IPS-15b (cell line): ENCODE data around the gene PFKL.

ENCODE experiments used
- H3K27me3 ChIP-seq: one replicate; pipeline ENCODE4 v1.6.1; 2013; ENCODE audit warnings: low read length; ENCODE audit not compliant: control insufficient read depth, insufficient read depth
- H3K36me3 ChIP-seq: one replicate; pipeline ENCODE4 v1.6.1; 2013; ENCODE audit warnings: low read length; ENCODE audit not compliant: control insufficient read depth, insufficient read depth
- H3K4me1 ChIP-seq: one replicate; pipeline ENCODE4 v1.6.1; 2013; ENCODE audit warnings: mild to moderate bottlenecking, low read length; ENCODE audit not compliant: control insufficient read depth, insufficient read depth
- H3K4me3 ChIP-seq: one replicate; pipeline ENCODE4 v1.5.1; 2013; ENCODE audit warnings: low read depth, low read length
- H3K9ac ChIP-seq: one replicate; pipeline ENCODE4 v1.6.1; 2013; ENCODE audit warnings: low read depth, mild to moderate bottlenecking, low read length
- H3K9me3 ChIP-seq: one replicate; pipeline ENCODE4 v1.6.1; 2013; ENCODE audit warnings: mild to moderate bottlenecking, low read length; ENCODE audit not compliant: control insufficient read depth, insufficient read depth

Gene PFKL

GRCh38 chr21:44327603-44327974, 27.7 kb downstream of the PFKL start:
- Histone ChIP-seq H3K36me3 (peaks cover 40% of the 10 kb centered on the region), H3K9ac (no peak overlapping the region), H3K4me3 (no peak overlapping the region), H3K4me1 (no peaks in the 10 kb centered on the region), H3K27me3 (no peaks in the 10 kb centered on the region), H3K9me3 (no peaks in the 10 kb centered on the region)

- Histone ChIP-seq H3K36me3 (peaks cover 35% of the 10 kb centered on the region), H3K4me3 (no peak overlapping the region), H3K4me1 (no peaks in the 10 kb centered on the region), H3K9me3 (no peaks in the 10 kb centered on the region), H3K9ac (no peak overlapping the region), H3K27me3 (no peaks in the 10 kb centered on the region)
Observed at GRCh38 chr21:44328242-44328895, 28.5 kb downstream of the PFKL start.

GRCh38 chr21:44329086-44329889, 29.4 kb downstream of the PFKL start:
- no peak overlapping the region for H3K4me3 ChIP-seq
- no peaks in the 10 kb centered on the region for H3K9me3 ChIP-seq
- H3K9ac ChIP-seq = no peak overlapping the region
- no peaks in the 10 kb centered on the region for H3K4me1 ChIP-seq
- peaks cover 27% of the 10 kb centered on the region for H3K36me3 ChIP-seq
- H3K27me3 ChIP-seq = no peaks in the 10 kb centered on the region

- Histone ChIP-seq H3K4me3 (no peak overlapping the region), H3K9me3 (no peaks in the 10 kb centered on the region), H3K4me1 (no peaks in the 10 kb centered on the region), H3K9ac (no peak overlapping the region), H3K36me3 (peaks cover 19% of the 10 kb centered on the region), H3K27me3 (no peaks in the 10 kb centered on the region)
Observed at GRCh38 chr21:44329971-44330681, 30.3 kb downstream of the PFKL start.

GRCh38 chr21:44330698-44331097, 30.8 kb downstream of the PFKL start:
- H3K27me3 ChIP-seq = no peaks in the 10 kb centered on the region

GRCh38 chr21:44331209-44331608, 31.4 kb downstream of the PFKL start:
- peaks cover 15% of the 10 kb centered on the region for H3K36me3 ChIP-seq
- no peak overlapping the region for H3K4me3 ChIP-seq
- no peaks in the 10 kb centered on the region for H3K27me3 ChIP-seq
- H3K4me1 ChIP-seq = no peaks in the 10 kb centered on the region
- no peaks in the 10 kb centered on the region for H3K9me3 ChIP-seq
- no peak overlapping the region for H3K9ac ChIP-seq

More at GRCh38 chr21:44330698-44331097, 30.8 kb downstream of the PFKL start:
- Histone ChIP-seq H3K9me3 (no peaks in the 10 kb centered on the region), H3K4me3 (no peak overlapping the region), H3K36me3 (peaks cover 19% of the 10 kb centered on the region), H3K4me1 (no peaks in the 10 kb centered on the region), H3K9ac (no peak overlapping the region)

GRCh38 chr21:44331650-44332307, 31.9 kb downstream of the PFKL start:
- Histone ChIP-seq H3K4me3 (no peak overlapping the region), H3K4me1 (no peaks in the 10 kb centered on the region), H3K9ac (no peak overlapping the region), H3K9me3 (no peaks in the 10 kb centered on the region), H3K27me3 (no peaks in the 10 kb centered on the region), H3K36me3 (peaks cover 13% of the 10 kb centered on the region)

DNA sequence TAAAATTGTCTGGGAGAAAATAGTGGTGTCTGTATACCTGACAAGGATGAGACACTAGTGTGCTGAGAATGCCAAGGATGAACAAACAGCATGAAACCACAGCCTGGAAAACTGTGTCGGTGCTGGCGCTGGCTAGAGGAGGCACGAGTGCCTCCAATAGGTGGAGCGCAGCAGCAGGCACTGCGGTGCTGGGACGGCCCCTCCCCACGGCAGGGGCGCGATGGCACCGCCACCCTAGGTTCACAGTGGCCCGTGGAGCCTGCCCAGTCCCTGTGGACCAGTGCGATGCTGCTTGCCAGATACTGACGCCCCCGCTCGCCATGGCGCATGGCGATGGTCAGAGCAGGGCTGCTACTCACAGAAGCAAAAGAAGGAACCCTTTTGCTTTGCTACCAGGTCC, 32.5 kb downstream of the PFKL start:
- Histone ChIP-seq H3K9ac (no peak overlapping the region), H3K36me3 (peaks cover 10% of the 10 kb centered on the region), H3K4me3 (no peak overlapping the region), H3K9me3 (no peaks in the 10 kb centered on the region), H3K27me3 (no peaks in the 10 kb centered on the region), H3K4me1 (no peaks in the 10 kb centered on the region)

DNA sequence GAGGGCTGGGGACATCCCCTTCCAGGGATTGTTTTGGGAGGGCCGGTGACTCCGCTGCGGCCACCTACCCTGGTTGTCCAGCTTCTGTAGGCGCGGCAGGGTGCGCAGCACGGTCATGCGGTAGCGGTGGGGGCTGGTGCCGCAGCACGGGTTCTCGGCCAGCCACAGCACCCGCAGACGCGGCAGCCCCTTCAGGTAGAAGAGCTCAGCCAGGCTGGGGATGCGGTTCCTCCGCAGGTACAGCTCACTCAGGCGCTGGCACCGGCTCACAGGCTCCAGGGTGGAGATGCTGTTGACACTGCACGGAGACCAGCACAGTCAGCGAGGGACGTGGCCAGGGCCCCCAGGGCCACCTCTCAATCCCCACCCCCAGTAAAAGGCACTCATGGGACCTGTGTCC, 33.1 kb downstream of the PFKL start:
- Histone ChIP-seq H3K4me3 (no peak overlapping the region), H3K9ac (no peak overlapping the region), H3K27me3 (no peaks in the 10 kb centered on the region), H3K9me3 (no peaks in the 10 kb centered on the region), H3K4me1 (peaks cover 2% of the 10 kb centered on the region), H3K36me3 (peaks cover 6% of the 10 kb centered on the region)

DNA sequence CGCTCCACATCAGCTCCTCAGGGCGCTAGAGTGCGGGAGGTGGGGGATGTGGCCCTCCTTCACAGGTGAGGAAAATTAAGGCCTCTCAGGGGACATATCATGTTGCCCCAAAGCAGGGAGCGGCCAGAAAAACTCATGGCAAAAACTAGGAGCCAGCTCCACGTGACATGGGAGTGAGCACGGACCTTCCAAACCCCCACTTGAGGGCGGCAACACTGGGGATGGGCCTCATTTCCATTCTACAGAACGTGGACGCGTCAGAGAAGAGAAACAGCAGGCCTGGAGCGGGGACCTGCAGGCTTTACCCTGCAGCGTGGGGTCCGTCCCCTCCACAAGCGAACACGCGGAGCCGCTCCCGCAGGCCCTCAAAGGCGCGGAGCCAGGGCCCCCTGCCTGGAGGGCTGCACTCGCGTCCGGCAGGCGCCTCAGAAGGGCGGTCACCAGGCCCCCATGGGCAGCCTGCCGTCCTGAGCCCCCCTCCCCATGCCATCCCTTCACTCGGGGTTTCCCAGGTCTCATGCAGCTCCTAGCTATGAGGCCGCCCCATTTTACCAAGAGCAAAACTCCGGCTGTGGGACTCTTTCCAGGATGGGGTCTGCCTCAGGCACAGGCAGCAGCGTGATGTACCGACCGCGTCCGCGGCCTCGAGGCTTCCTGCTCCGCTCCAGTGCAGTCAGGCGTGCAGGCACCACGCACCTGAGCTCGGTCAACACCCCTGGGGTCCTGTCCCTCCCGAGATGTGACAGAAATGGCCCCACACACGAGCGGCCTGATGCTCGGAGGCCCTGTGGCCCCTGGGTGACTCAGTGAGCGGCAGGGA, 33.9 kb downstream of the PFKL start:
- Histone ChIP-seq H3K27me3 (no peaks in the 10 kb centered on the region), H3K4me3 (no peak overlapping the region), H3K36me3 (peaks cover 4% of the 10 kb centered on the region), H3K9ac (no peak overlapping the region), H3K9me3 (no peaks in the 10 kb centered on the region), H3K4me1 (peaks cover 2% of the 10 kb centered on the region)
